ENCODE data around the gene IL10.

Gene IL10

DNA sequence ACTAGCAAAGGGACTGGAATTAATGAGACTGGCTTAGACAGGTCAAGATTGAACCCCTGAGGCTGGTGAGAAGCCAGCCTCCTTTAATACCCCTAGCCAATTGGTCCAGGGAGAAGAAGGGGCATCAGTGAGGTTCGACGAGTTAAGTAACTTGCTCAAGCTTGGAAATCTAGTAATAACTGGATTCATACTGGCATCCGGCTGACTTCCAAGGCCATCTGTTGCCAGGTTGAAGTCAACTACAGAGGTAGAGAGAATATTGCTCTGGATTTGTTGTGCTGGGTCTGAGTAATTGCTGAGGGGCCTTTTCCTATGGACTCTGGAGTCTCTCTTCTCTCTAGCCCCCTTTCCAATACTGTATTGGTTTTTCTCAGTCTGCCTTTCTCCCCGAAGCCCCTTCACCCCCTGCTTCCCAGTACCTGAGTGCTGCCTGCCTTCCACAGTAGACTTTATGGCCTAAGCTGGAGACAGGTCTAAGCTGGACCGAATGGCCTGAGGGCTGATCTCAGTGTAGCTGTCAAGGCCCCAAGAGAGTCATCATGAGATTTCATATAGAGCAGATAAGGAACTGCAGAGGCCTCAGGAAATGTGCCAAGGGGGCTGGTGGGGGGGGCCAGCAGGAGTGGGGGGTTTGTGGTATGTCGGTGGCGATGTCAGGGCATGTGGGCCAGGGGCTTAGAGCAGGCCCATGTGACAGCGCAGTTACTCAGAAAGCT lies 44.2 kb downstream of the IL10 start:
- Histone ChIP-seq H3K4me1 (peaks cover 6% of the 10 kb centered on the region), H3K9me3 (no peaks in the 10 kb centered on the region), H3K27me3 (no peaks in the 10 kb centered on the region), H3K4me3 (ENCODE audit: low read depth, low read length) (no peak overlapping the region), H3K36me3 (peaks cover 6% of the 10 kb centered on the region)
- TF ChIP-seq, protein P1, sequence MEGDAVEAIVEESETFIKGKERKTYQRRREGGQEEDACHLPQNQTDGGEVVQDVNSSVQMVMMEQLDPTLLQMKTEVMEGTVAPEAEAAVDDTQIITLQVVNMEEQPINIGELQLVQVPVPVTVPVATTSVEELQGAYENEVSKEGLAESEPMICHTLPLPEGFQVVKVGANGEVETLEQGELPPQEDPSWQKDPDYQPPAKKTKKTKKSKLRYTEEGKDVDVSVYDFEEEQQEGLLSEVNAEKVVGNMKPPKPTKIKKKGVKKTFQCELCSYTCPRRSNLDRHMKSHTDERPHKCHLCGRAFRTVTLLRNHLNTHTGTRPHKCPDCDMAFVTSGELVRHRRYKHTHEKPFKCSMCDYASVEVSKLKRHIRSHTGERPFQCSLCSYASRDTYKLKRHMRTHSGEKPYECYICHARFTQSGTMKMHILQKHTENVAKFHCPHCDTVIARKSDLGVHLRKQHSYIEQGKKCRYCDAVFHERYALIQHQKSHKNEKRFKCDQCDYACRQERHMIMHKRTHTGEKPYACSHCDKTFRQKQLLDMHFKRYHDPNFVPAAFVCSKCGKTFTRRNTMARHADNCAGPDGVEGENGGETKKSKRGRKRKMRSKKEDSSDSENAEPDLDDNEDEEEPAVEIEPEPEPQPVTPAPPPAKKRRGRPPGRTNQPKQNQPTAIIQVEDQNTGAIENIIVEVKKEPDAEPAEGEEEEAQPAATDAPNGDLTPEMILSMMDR (IDR thresholded peaks at IDR 0.05; ENCODE audit: low read depth, low read length), result no peak
- no peak for DNase-seq

DNA sequence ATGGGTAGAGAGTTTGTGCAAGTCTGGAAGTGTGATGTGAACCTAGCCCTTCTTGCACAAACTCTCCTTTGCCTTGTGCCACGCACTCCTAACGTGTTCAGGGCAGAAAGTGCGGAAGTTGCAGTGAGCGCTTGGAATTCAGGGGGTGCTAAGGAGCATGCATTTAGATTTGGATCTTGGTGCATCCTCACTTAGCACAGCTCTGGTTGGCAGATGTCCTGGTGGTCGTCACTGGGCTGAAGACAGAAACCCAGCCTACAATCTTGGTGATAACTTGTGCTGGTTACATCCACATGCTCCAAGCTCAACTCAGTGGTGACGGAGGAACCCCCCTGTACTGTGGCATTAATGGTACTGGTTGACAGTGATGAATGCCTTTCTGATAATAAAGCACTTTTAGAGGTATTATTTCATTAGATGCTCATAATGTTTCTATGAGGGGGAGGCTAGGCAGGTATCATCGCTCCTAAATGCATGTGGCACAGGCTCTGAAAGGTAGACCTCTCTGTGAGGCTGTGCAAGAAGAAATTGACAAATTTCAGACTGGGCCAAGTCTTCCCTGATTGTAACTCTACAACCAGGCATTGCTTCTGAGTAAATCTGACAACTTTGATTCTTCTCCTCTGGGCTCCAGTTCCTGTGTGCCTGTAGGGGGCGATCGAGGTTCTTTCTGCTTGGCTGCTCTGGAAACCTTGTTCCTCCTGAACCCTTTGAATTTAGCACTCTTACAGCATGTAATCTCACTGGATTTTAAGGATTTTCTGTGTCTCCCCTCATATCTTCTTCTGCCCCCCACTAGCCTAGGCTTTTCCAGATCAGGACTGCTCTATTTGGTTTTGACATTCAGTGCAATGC lies 47.0 kb downstream of the IL10 start:
- Histone ChIP-seq H3K27me3 (no peaks in the 10 kb centered on the region), H3K9me3 (no peaks in the 10 kb centered on the region; the same call in 1 of the 2 replicates), H3K4me3 (ENCODE audit: low read depth, low read length) (no peak overlapping the region), H3K36me3 (peaks cover 6% of the 10 kb centered on the region), H3K4me1 (peaks cover 6% of the 10 kb centered on the region)
- TF ChIP-seq, protein P1 (IDR thresholded peaks at IDR 0.05; ENCODE audit: low read depth, low read length), result peak; percentile 82
- peak; percentile 74 for DNase-seq

DNA sequence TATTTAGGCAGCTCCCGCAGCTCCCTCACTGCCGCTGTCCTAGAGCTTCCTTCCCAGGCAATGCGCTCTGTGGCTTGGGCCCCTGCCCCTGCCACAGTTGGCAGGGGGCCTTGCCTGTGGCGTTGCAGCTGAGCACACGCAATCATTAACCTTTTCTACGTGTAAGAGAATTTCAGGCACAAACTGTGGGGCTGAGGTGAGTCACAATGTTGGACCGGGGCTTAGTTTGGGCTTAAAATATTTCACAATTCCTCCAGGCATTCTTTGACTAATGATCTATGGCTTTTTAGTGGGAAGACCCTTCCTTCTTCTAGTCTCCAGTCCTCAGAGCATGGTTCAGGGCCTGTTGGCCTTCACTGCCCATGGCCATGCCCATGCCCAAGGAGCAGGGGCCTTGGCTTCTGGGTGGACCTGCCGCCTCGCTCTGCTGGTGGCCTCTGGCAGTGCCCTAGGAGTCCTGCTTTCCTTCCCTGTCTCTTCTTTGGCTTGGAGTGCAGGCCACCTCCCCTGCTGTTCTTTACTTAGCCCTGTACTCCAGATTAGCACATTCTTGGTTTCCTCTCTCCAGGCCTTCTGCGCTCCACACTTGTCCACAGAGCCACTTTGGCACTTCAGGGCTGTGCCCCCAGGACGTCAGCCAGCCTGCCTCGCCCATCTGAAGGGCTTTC lies 48.4 kb downstream of the IL10 start:
- DNase-seq, result no peak

DNA sequence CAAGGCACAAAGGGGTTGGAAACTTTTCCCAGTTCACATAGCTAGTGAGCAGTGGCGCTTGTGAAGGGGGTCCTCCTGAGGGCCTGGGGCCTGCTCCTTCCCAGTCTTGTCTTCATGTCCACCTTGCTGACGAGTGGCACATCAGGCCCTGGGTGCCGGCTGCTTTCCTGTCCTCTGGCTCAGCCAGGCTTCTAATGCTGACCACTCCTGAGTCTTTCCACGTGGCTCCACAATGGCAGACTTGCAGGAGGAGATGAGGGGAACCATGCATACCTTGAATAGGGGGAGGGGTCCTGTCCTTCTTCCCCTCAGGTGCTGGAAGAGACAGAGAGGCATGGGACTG lies 48.9 kb downstream of the IL10 start:
- Histone ChIP-seq H3K27me3 (no peaks in the 10 kb centered on the region), H3K36me3 (no peaks in the 10 kb centered on the region), H3K9me3 (no peaks in the 10 kb centered on the region; the same call in 1 of the 2 replicates), H3K4me1 (peaks cover 6% of the 10 kb centered on the region), H3K4me3 (ENCODE audit: low read depth, low read length) (no peak overlapping the region)
- DNase-seq, result no peak
- TF ChIP-seq, protein P1 (IDR thresholded peaks at IDR 0.05; ENCODE audit: low read depth, low read length), result no peak

More for the DNA sequence above, 48.4 kb downstream of the IL10 start:
- Histone ChIP-seq H3K9me3 (no peaks in the 10 kb centered on the region; the same call in 1 of the 2 replicates), H3K4me3 (ENCODE audit: low read depth, low read length) (no peak overlapping the region), H3K27me3 (no peaks in the 10 kb centered on the region), H3K36me3 (no peaks in the 10 kb centered on the region), H3K4me1 (peaks cover 6% of the 10 kb centered on the region)
- TF ChIP-seq, protein P1 (IDR thresholded peaks at IDR 0.05; ENCODE audit: low read depth, low read length), result no peak

DNA sequence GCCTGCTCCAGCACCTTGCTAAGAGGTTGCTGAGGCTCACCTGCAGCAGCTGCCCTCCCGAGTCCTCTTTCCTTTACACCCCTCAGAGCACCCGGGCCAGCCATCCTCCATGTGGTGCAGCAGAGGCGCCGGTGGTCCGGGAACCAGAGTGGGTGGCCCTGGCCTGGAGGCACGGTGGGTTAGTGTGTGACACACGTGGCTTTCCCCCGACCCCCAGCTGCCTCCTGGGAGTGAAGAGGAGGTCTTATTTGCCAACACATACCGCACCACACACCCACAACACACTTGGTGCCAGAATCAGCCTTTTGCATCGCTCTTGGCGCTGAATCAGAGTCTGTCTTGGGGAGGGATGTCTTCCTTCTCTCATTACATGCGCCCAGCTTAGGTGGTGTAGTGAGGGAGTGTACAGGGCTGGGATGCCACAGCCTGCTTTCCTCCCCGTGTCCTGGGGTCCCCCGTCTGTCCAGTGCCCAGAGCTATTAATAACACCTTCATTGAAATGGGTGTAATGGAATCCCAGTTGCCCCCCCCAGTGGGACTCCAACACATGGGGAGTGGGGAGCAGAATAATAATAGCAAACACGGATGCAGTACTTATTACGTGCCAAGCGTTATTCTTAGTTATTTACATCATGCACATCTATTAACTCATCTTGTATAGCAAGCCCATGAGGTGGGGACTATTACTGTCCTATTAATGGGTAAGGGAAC lies 49.4 kb downstream of the IL10 start:
- no peaks in the 10 kb centered on the region for H3K36me3 ChIP-seq
- no peaks in the 10 kb centered on the region for H3K27me3 ChIP-seq
- DNase-seq, result no peak
- TF ChIP-seq, protein P1 (IDR thresholded peaks at IDR 0.05; ENCODE audit: low read depth, low read length), result no peak
- H3K4me3 ChIP-seq (ENCODE audit: low read depth, low read length), result no peak overlapping the region
- H3K4me1 ChIP-seq, result peaks cover 6% of the 10 kb centered on the region
- no peaks in the 10 kb centered on the region; the same call in 1 of the 2 replicates for H3K9me3 ChIP-seq

Measured in BE2C (cell line).